Measurements from ENCODE around the gene SPATA24.
"Not testable (repeated sequence)": the region's sequence is repeated elsewhere in the genome, so short reads cannot be mapped to it uniquely, and the experiment has no call there.

Gene SPATA24, protein sequence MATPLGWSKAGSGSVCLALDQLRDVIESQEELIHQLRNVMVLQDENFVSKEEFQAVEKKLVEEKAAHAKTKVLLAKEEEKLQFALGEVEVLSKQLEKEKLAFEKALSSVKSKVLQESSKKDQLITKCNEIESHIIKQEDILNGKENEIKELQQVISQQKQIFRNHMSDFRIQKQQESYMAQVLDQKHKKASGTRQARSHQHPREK

DNA sequence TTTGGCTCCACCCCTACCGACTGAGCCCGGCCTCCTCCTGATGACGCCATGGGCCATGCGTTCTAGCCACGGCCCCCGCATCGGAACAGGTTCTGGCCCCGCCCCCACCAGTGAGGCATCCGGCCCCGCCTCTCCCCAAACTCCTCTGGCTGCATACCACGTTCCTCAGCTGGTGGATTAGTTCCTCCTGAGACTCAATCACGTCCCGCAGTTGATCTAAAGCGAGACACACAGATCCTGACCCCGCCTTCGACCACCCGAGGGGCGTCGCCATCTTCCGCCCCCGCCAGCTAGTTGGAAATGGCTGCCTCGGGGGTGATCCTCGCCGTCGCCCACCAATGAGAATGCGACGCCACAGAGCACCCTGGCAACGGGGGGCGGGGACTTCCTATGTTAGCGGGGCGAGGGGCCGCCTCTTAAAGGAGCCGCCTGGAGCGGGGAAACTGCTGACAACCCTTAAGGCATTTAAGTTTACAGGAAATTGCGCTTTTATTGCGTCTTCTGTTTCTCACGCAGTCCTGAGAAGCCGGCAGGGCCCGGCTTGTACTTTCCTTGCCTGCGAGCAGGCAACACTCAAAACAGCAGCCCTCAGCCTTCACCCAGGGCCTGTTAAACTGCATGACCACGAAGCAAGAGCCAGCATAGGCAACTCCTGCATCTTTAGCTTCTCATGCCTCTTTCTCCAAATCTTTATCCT, at the start of gene SPATA24:
TSS of gene SPATA24 (minus strand) at position 303 of the 697 bp plus-strand sequence. CDS start at position 274, 29 bp downstream.
- DNase-seq (ENCODE audit: low read depth in 2 of 2, low spot score in 1 of 2): peak; percentile 95

DNA sequence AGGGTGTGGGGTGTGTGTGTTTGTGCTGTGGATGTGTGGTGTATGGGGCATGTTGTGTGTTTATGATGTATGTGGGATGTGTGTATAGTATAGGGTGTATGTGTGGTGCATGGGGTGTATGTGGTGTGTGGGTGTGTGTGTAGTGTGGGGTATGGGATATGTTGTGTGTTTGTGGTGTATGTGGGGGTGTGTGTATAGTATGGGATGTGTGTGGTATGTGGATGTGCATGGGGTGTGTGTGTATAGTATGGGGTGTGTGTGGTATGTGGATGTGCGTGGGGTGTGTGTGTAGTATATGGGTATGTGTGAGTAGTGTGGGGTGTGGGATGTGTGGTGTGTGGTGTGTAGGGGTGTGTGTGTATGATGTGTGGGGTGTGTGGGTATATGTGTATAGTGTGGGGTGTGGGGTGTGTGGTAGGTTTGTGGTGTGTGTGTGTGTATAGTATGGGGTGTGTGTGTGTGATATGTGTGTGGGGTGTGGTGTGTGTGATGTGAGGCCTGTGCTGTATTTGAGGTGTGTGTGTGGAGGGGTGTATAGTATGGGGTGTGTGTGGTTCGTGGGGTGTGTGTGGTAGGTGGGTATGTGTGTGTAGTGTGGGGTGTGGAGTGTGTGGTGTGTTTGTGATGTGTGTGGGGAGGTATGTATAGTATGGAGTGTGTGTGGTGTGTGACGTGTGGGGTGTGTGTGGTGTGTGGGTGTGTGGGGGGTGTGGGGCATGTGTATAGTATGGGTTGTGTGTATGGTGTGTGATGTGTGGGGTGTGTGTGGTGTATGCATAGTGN, 48.2 kb upstream of the SPATA24 start:
- no peak for DNase-seq (ENCODE audit: low read depth in 2 of 2, low spot score in 1 of 2)

DNA sequence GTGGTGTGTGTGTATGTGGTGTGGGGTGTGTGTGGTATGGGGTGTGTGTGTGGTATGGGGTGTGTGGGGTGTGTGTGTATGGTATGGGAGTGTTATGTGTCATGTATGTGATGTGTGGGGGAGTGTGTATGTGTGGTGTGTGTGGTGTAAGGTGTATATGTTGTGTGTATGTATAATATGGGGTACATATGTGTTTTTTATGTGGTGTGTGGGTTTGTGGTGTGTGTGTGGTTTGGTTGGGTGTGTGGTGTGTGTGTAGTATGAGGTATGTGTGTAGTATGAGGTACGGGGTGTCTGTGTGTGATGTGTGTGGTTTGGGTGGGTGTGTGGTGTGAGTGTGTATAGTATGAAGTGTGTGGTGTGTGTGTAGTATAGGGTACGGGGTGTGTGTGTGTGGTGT, 47.3 kb upstream of the SPATA24 start:
- no peak for DNase-seq (ENCODE audit: low read depth in 2 of 2, low spot score in 1 of 2)

DNA sequence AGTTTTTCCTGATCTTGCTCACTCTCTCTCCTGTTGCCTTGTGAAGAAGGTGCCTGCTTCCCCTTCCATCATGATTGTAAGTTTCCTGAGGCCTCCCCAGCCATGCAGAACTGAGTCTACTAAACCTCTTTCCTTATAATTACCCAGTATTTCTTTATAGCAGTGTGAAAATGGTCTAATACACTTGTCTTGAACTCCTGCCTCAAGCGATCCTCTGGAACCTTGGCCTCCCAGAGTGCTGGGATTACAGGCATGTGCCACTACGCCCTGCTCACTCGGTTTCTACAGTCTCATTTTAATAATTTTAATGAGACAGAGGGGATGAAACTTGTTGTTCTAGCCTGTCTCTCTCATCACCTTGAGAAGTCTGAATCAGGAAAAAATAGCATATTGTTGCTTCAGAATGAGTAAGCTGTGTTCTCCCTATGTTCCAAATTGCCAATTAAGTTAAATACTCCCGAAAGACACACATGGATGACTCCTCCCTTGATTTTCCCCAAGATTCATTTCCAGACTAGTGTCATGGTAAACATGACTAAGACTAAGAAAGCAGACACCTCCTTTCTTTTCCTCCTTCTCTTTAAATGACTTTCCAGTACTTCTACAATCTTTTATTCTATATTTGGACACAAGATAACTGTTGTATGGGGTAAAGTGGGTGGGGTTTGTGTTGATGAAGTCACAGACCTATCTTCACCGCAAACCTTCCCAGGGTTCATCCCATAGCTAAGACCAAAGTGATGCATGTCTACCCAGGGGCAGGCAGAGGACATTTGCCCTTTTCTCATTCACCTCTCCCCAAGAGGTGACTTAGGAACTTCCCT, 43.3 kb upstream of the SPATA24 start:
- DNase-seq (ENCODE audit: low read depth in 2 of 2, low spot score in 1 of 2): no peak

DNA sequence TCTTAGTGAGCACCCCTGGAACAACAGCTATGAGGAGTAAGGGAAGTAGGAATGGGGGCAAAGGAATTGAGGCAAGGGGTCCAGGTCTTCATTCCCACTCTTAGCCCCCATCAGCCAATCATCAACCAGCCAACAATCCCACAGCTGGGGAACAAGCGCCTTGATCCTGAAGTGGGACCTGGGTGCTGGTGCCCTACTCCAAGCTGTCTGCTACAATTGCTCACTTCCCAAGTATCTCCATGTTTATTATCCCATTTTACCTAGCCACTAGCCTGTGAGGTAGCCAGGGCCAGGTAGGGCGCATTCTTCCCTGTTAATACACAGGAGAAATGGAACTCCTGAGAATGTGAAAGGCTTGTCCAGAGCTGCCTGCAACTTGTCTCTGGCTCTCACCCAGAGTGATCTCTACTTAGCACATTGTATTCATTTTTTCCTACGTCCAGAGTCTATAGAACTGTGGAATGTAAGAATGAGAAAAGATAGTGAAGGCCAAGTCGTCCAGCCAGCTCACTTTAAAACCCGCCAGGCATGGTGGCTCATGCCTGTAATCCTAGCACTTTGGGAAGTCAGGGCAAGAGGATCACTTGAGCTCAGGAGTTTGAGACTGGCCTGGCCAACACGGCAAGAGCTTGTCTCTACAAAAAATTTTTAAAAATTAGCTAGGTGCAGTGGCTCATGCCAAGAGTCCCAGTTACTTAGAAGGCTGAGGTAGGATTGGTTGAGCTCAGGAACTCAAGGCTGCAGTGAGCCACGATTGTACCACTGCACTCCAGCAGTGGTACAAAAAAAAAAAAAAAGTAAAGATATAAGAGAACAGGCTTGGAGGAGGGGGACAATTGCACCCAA, 41.7 kb upstream of the SPATA24 start:
- DNase-seq (ENCODE audit: low read depth in 2 of 2, low spot score in 1 of 2): no peak

DNA sequence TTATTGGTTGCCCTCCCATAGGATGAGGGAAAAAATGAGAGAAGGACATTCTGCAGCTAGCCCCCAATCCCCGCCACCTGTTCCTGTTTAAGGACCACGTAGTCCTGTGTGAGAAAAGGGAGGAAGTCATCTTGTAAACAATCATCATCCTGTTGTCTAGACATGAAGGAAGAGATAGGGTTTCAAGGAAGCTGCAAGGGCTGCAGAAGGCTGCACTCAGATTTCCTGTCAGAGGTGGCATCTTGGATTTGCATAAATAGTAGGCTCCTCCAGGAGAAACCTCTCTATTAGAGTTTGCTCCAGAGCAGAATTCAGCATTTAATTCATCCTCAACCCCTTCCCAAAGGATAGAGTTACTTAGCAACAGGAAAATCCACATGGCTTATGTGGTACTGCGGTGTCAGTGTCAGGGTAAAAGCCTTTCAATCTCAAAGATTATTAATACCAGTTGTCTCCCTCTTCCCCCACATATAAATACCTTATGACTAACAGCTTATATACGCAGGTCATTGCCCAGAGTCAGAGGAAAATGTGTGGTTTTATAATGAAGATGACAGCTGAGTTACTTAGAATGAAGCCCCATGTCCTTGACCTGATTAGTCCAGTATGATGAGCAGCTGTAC, 40.1 kb upstream of the SPATA24 start:
- DNase-seq (ENCODE audit: low read depth in 2 of 2, low spot score in 1 of 2): no peak

DNA sequence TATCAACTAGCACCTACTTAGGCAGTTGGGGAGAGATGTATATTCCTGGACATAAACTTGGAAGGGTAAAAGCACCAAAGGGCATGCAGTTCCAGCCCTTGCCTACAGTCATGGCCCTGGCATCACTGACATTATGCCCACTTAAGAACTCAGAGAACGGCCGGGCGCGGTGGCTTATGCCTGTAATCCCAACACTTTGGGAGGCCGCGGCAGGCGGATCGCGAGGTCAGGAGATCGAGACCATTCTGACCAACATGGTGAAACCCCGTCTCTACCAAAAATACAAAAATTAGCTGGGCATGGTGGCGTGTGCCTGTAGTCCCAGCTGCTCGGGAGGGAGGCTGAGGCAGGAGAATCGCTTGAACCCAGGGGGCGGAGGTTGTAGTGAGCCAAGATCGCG, 36.5 kb upstream of the SPATA24 start:
- DNase-seq (ENCODE audit: low read depth in 2 of 2, low spot score in 1 of 2): not testable (repeated sequence)

DNA sequence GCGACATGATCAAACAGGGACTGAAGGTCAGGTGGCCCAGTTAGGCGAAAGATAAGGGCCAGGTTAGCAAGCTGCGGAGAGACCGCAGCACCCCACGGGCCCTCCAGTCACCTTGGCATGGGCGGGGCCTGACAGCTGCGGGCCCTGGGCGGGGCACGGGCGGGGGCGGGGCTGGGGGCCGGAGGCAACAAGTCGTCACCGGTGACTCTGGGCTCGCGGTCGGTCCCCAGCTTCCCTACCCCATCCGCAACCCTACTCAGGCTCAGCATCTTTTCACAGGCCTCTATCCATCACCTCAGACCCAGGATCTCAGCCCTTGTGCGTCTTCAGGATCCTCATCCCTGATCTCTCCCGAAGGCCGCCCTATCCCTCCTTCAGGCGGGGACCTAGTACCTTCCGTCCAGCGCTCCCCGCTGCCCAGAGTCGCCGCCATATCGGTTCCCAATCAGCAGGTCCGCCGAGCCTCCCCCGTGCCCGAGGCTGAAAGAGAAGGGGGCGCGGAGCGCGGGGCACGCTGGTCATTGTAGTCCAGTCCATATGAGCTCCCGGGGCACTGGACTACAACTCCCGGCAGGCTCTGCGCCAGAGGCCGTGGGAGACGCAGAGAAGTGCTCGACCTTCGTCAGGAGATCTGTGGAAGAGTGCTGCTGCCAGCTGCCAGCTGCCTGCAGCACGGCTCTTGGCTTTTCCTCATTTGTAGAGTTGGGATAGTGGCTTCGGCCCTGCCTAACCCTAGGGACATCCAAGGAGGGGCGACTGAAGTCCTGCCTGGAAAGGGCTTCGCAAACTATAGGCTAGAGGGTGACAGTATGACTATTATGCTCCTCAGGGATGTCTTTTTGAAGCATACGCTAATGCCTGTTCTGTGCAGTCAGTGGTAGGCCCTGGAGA, 35.4 kb upstream of the SPATA24 start, which contains the start of gene DNAJC18:
TSS of gene DNAJC18 (minus strand) at position 513 of the 891 bp plus-strand sequence. CDS start at position 433, 80 bp downstream.
- peak; percentile 60 to 81 for DNase-seq (ENCODE audit: low read depth in 2 of 2, low spot score in 1 of 2)

DNA sequence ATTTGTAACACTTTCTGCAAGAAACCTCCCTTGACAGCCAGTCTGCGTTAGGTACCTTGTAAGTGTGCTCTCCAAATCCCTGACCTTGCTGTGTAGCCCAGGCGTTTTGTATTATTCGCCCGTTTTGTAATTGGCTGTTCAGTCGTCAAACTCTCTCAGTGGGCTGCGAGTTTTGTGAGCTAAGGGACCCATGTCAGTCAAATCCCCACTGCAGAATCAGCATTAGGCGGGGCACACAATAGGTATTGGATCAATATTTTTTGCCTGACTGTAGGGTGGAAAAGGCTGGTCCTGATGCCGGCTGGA, 34.8 kb upstream of the SPATA24 start:
- DNase-seq (ENCODE audit: low read depth in 2 of 2, low spot score in 1 of 2): no peak

DNA sequence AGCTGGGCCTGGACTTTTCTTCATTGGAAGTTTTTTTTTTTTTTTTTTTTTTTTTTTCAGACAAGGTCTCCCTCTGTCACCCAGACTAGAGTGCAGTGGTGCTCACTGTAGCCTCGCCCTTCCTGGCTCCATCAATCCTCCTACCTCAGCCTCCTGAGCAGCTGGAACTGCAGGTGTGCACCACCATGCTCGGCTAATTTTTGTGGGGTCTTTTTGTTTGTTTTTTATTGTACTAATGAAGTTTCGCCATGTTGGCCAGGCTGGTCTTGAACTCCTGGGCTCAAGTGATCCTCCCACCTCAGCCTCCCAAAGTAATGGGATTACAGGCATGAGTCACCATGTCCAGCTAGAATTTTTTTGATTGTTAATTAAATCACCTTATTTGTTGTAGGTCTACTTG, 31.8 kb upstream of the SPATA24 start:
- no peak for DNase-seq (ENCODE audit: low read depth in 2 of 2, low spot score in 1 of 2)

DNA sequence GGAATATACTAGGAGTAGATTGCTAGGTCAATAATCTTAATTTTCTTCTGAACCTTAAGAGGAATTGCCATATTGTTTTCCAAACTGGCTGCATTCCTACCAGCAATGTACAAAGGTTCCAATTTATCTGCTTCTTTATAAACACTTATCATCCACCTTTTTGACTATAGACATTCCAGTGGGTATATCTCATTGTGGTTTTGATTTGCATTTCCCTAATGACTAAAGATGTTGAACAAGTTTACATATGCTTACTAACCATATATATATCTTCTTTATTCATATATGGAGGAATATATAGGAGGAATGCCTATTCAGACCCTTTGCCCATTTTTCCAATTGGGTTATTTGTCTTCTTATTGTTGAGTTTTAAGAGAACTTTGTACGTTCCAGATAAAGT, 27.8 kb upstream of the SPATA24 start:
- DNase-seq (ENCODE audit: low read depth in 2 of 2, low spot score in 1 of 2): no peak

DNA sequence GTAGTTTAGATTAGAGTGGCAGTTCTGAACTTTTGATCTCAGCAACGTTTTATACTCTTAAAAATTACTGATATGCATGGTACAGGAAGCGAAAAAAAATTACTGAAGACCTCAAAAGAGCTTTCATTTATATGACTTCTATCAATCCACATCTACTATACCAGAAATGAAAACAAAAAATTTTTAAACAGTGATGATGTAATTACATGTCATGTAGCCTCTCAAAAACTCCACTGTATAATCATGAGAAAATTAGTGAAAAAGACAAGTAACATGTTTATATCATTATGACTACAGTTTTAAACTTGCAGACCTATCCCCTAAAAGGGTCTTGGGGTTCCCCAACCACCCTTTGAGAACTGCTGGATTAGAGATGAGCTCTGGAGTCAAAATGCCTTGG, 26.1 kb upstream of the SPATA24 start:
- DNase-seq (ENCODE audit: low read depth in 2 of 2, low spot score in 1 of 2): no peak

DNA sequence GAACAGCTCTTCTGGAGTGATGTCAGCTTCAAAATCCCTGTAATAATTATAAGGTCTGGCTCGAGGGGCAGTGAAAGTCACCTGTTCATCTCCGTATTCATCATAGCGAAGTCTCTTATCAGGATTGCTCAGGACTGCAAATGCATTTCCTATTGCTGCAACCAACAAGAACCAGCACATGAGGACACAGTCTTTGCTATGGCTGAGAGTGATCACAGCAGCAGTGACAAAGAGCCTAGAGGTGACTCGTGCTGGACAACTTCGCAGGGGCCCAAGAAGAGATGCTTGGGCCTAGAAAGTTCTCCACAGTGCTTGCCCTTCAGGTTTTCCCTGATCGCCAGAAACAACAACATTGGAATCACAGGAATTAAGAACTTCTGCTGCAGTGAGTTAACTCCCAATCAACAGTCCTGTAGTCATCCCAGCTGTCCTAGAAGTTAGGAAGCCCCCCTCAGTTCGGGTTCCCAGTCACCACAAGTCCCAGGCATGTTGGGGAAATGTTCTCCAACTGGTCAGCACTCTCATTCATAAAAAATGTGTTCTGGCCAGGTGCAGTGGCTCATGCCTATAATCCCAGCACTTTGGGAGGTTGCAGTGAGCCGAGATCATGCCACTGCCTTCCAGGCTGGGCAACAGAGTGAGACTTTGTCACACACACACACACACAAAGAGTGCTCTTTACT, 22.5 kb upstream of the SPATA24 start:
- DNase-seq (ENCODE audit: low read depth in 2 of 2, low spot score in 1 of 2): no peak

DNA sequence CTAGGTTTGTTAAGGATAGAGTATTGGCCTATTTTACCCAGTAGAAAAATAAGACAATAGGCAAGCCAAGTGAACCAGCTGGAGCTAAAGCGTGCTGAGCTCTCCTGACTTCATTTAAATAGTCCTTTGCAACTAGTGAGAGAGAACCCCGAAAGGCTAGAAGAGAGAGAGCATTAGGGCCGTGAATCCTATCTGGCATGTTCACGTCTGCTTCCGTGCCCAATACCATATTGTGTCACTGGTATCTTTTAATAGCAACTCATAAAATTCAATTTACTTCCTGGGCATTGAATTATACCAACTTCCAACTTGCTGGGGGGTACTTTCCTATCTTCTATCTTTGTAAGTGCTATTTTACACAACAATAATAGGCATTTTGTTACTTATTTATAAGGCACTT, 21.6 kb upstream of the SPATA24 start:
- no peak for DNase-seq (ENCODE audit: low read depth in 2 of 2, low spot score in 1 of 2)

DNA sequence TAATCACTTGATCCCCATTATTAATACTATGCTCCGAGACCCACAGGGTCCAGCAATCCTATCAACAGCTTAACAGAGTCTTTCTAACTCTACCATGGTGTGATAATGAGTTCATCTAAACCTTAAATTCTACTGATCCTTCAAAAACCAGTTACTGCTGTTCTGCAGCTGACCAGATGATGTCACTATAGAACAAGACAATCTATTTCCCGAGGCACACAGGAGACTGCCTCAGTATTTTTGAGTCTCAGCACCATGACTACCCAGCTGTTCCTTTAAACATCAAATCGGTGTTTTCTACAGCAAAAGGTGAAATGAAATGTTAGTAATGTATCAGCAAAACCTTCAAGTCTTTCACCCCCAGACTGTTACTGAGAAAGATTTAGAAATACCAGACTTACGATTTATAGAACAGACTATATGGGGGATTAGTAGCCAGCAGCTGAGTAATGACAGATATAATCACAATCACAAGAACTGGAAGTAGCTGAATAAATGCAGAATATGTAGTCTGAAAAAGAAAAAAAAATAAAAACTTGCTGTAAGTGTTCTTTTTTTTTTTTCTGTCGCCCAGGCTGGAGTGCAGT, 18.5 kb upstream of the SPATA24 start:
- no peak for DNase-seq (ENCODE audit: low read depth in 2 of 2, low spot score in 1 of 2)

DNA sequence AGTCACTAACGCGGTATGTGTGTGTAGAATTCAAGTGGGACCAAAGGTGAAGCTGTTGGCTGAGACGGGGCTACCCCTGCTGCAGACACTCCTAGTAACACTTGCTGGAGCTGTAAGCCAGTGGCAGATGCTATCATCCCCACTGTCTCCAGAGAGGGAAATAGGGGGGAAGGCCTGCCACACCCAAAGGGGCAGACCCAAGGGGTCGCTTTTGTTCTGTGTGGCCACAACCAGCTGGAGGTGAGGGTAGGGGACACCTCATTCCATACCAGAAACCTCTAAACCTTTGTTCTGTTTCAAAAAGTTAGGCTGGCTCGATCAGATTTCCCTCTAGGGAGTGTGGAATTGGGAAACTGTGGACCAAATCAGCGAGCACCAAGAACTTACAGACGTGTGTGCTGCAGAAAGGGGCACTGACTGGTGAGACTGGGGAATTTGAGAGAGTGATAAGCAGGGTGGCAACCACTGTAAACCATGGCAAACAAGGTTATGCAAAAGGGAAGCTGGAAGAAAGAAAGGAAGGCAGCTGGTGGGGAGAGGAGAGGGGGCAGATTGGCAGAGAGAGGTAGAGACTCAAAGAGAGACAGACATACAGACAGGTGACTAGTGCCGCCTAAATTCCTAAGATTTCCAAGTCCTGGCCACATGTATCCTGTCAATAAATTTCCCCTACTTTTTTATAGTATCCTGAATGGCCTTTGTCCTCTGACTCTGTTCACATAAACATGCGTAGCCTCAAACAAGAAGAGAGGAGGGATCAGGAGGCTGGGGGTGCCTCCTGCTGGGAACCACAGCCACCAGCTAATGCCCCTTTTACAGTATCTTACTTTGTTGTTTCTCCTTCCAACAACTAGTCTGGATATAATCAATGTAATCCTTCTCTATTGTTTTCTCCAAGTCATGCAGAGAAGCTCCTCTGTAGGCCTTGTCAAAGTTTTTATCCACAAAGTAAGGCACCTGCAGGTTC, 15.6 kb upstream of the SPATA24 start:
- DNase-seq (ENCODE audit: low read depth in 2 of 2, low spot score in 1 of 2): no peak

DNA sequence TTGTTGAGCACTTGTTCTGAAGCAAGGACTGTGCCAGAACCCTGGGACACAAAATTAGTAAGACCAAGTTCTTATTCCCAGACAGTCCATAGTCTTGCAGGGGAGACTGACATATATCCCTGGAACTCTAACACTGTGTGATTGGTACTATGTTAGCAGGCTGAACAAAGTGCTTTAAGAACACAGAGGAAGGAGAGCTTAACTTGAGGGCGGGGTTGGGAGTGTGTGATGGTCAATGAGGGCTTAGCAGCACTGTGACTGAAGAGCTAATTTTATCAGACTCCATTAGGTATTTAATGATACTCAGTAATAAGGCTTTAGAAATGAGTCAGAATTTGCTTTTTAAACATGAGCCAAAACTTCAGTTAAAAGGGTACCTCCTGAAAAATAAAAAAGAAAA, 14.9 kb upstream of the SPATA24 start:
- no peak for DNase-seq (ENCODE audit: low read depth in 2 of 2, low spot score in 1 of 2)
